Effector memory CD8-positive, alpha-beta T cell (primary cell): ENCODE measurements around the gene ISG20L2.

ENCODE experiments used
- ATAC-seq: fragments of 150-1000 bp; cut with Tn5 transposase; replicated peaks from 2 replicates; pipeline ENCODE4 v1.10.0; 2021; ENCODE audit warnings: mild to moderate bottlenecking, moderate library complexity
- DNase-seq, 3 experiments: peaks; one replicate each; pipeline ENCODE4 v3.0.0; 2021
- H3K27ac Mint-ChIP-seq, 2 donors: one replicate each; pipeline ENCODE4 v1.8.0; 2022; ENCODE audit warnings: mild to moderate bottlenecking in 2 of 2, mixed read lengths in 2 of 2, moderate library complexity in 2 of 2
- H3K27me3 Mint-ChIP-seq, 2 donors: one replicate each; pipeline ENCODE4 v1.8.0; 2022; ENCODE audit warnings: mixed read lengths in 2 of 2
- H3K36me3 Mint-ChIP-seq: one replicate; pipeline ENCODE4 v1.8.0; 2022; ENCODE audit warnings: mild to moderate bottlenecking, moderate library complexity, mixed read lengths; ENCODE audit not compliant: insufficient read depth
- H3K4me1 Mint-ChIP-seq, 2 donors: one replicate each; pipeline ENCODE4 v1.8.0; 2022; ENCODE audit warnings: low read depth in 2 of 2, mixed read lengths in 2 of 2
- H3K4me3 Mint-ChIP-seq, 2 donors: one replicate each; pipeline ENCODE4 v1.8.0; 2022; ENCODE audit warnings: mild to moderate bottlenecking in 2 of 2, mixed read lengths in 2 of 2, moderate library complexity in 2 of 2
- H3K9me3 Mint-ChIP-seq, 2 donors: one replicate each; pipeline ENCODE4 v1.8.0; 2022; ENCODE audit warnings: mixed read lengths in 2 of 2

ISG20L2 gene

DNA sequence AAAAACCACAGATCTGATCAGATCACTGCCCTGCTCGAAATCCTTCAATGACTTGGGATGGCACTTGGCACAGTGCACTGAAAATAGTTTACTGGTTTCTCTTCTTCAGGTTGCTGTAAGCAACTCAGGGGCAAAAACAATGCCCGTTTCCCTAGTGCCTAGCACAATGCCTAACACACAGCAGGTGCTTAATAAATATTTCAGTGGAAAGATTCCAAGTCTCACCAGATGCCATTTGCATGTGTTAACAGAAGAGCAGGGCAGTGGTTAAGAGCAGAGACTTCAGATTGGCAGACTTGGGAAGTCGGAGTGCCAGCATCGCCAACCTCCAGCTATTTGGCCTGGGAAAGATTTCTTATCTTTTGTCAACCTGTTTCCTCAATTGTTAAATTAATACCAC is 11.2 kb downstream of the ISG20L2 start:
- Mint-ChIP-seq H3K4me3 (no peak overlapping the region), H3K9me3 (no peaks in the 10 kb centered on the region), H3K4me1 (peaks cover 4 to 13% of the 10 kb centered on the region in 2 donors), H3K36me3 (peaks cover 34% of the 10 kb centered on the region), H3K27me3 (no peaks in the 10 kb centered on the region), H3K27ac (no peak overlapping the region)
- ATAC-seq, result no peak
- no peak for DNase-seq

DNA sequence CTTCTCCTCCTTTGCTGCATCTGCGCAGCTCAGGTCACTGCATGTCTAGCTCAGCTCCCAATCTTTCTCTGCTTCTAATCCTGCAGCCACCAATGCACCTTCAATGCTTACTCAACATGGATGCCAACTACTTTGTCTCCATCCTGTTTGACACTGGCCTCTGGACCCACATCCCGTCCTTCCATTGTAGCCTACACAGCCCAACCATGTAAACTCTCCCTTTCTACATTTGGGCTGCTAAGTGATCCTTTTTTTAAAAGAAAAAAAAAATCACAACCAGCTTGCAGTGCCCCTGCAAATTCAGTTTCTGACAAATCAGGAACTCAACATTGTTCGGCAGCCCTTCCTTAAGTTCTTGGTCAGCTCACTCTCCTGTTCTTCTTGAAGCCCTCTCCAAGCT is 13.7 kb downstream of the ISG20L2 start:
- no peak for ATAC-seq
- Mint-ChIP-seq H3K9me3 (no peaks in the 10 kb centered on the region), H3K27me3 (no peaks in the 10 kb centered on the region), H3K4me3 (no peak overlapping the region), H3K4me1 (peaks cover 2 to 13% of the 10 kb centered on the region in 2 donors), H3K36me3 (peaks cover 10% of the 10 kb centered on the region), H3K27ac (peak overlapping the region; percentile 26 to 39)
- DNase-seq, result no peak

DNA sequence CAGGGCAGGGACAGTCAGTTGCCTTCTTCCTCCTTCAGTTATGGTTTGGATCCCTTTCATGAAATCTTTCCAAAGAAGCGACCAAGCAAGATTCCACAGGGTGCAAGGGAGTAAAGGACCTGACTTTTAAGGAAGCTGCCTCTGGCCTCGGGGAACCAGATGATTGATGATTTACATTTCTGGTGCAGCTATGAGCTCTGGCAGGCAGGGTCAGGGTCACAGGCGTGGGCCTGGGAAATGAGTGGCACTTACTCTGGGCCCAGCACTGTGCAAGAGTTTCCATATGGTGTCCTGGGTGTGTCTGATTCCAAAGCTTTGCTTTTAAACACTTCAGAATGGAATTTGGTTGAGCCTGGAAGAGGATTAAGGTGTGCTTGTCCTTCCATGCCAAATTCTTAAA is 15.9 kb downstream of the ISG20L2 start:
- DNase-seq (no peak), ATAC-seq (no peak)
- H3K27me3 Mint-ChIP-seq, result no peaks in the 10 kb centered on the region
- H3K4me1 Mint-ChIP-seq, result peaks cover 3 to 13% of the 10 kb centered on the region in 2 donors
- H3K36me3 Mint-ChIP-seq, result no peaks in the 10 kb centered on the region
- no peak overlapping the region for H3K27ac Mint-ChIP-seq
- no peaks in the 10 kb centered on the region for H3K9me3 Mint-ChIP-seq
- no peak overlapping the region for H3K4me3 Mint-ChIP-seq

DNA sequence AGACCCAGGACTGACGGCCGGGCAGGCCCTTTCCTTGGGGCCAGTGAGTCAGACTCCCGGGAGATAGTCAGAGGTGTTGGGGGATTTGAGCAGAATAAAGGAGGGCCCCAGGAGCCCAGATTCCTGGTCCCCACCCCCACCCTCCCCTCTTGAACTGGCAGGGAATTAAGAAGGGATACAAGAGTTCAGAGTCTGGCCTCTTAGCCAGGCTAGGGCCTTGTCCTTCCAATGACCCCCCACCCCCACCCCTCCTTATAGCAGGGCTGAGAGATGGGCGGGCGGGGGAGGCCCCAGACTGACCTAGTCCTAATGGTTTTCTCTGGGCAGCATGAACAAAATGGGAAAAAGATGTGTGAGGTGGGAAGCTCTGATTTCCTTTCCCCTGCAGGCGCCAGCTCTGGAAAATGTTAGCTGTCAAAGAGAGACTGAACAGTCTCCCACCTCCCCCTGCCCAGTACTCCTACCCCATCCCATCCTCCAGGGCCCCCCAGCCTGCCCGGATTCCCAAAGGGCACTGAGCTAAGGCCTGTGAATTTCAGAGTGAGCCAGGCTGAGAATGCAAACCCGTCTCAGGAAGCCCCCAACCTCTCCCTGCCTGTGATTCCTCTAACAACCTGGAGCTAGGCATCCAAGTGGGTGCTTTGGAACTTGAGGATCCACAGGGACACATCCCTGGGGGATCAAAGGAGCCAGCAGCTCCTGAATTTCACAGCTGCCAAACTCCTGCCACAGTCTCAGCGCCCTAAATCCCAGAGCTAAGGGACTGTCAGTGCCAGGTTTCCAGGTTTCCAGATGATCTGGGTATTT is 17.4 kb downstream of the ISG20L2 start:
- no peak for DNase-seq
- Mint-ChIP-seq H3K4me3 (no peak overlapping the region), H3K4me1 (peaks cover 7 to 13% of the 10 kb centered on the region in 2 donors), H3K36me3 (no peaks in the 10 kb centered on the region), H3K9me3 (no peaks in the 10 kb centered on the region), H3K27me3 (no peaks in the 10 kb centered on the region), H3K27ac (no peak overlapping the region)
- no peak for ATAC-seq

DNA sequence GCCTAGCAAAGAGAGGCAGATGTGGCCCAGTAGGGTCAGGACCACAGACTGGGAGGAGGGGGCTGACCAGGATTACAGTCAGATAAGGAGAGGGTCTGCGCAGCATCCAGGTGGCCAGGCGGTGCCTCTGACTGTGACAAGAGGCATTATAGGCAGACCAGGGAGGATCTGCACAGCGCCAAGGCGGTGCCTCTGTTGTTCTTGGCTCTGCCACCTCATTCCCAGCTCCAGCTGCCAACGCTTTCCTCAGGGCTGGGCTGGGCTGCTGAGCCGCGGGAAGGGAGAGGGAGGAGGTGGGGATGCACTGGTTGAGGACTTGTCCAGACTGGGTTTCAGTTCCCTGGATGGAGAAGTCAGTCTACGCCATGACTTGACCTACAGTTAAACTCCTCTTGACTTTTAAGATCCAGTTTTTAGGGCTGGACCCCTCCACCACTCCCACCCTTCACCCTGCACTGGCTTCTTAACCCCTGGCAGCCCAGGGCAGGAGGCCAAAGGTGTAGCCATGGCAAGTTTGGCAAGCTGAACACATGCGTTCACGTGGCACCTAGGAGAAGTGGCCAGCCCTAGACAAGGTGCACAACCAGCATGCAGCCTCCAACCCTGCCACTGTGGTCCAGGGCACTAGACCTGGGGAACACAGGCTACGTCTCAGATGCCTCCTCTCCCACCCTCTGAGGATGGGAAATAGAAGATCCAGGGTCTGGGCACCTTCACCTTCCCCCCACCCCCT is 18.6 kb downstream of the ISG20L2 start:
- no peak overlapping the region for H3K4me3 Mint-ChIP-seq
- H3K27me3 Mint-ChIP-seq, result no peaks in the 10 kb centered on the region
- peaks cover 3% of the 10 kb centered on the region for H3K36me3 Mint-ChIP-seq
- H3K4me1 Mint-ChIP-seq, result peaks cover 14 to 15% of the 10 kb centered on the region in 2 donors
- ATAC-seq (no peak), DNase-seq (no peak)
- no peaks in the 10 kb centered on the region for H3K9me3 Mint-ChIP-seq
- H3K27ac Mint-ChIP-seq, result peak overlapping the region in 1 of 2 donors; percentile 32

DNA sequence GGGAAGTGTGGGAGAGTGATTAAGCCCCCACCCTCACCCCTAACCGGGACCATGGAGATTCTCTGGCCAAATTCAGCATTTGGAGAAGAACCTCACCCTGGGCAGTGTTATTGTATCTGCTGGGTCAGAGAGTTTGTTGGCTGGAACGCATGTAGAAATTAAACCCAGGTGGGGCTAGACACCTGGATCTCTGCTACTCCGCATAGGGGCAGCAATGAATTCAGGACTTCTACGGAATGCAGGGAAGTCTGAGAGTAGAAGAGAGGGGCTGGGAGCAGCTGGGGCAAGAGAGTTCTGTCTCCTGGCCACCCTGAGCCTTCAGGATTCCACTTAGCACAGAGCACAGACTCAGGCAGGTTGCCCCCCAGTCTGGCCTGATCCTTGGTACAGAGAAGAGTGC is 19.5 kb downstream of the ISG20L2 start:
- DNase-seq (no peak), ATAC-seq (no peak)
- Mint-ChIP-seq H3K27me3 (peaks cover 6 to 8% of the 10 kb centered on the region in 2 donors), H3K4me3 (no peak overlapping the region), H3K27ac (peak overlapping the region; percentile 26 to 32), H3K9me3 (no peaks in the 10 kb centered on the region), H3K4me1 (peaks cover 16 to 17% of the 10 kb centered on the region in 2 donors), H3K36me3 (peaks cover 3% of the 10 kb centered on the region)

DNA sequence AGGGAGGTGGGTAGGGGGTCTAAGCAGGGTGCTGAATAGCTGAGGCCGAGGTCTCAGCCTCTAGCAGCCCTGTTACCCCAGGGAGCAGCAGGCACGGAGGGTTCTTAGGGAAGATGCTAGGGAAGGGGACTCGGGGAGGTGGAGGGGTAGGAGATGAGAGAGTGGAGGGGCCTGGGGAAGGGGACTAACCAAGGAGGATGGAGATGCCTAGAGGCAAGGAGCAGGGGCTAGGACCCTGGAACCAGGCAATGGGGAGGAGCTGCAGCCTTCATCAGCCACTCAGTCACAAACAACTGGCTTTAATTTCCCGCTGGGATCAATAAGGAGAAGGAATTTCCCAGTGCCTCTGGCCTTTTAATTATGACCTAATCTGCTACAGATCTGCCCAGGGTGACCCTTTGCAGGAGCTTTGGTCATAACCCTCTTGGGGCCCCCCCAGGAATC is 20.3 kb downstream of the ISG20L2 start:
- DNase-seq (no peak), ATAC-seq (no peak)
- Mint-ChIP-seq H3K36me3 (peaks cover 7% of the 10 kb centered on the region), H3K27ac (peak overlapping the region; percentile 26 to 32), H3K9me3 (no peaks in the 10 kb centered on the region), H3K4me1 (peaks cover 16 to 17% of the 10 kb centered on the region in 2 donors), H3K27me3 (peaks cover 6 to 16% of the 10 kb centered on the region in 2 donors), H3K4me3 (no peak overlapping the region)

DNA sequence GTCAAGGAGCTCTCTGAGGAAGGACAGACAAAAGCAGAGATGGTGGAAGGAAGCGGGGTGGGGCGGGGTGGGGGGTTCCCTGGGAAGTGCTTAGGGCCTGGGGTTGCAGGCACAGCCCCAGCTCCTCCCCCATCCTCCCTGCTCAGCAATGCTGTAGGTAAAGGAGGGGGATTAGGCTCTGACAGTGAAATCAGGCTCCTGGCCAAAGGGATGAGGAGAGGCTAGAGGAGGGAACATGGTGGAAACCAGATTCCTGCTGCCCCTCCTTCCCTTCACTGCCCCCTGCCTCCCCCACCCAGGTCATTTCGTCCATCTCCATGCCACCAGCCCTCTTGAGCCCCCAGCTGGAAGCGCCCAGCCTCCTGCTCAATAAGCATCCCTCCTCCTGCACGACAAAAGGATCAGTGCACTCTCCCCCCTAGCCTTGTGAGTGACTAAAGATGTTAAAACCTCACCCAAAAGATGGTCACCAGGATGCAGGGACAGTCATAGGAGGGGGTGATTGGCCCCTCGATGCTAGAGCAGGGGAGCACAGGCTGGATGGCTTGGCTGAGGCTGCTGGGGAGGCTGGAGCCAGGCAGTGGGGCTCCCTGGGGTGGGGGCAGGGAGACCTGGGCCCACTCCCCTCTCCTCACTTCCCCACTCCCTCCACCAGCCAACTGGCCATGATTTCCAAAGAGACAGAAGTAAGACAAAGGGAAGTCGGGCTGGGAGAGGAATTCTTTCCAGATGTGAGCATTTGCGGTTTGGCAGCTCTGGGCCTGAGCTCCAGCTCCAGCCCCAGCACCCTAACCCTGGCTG is 20.9 kb downstream of the ISG20L2 start:
- Mint-ChIP-seq H3K36me3 (peaks cover 7% of the 10 kb centered on the region), H3K9me3 (no peaks in the 10 kb centered on the region), H3K4me3 (peak overlapping the region; percentile 93 to 94), H3K27me3 (peaks cover 6 to 22% of the 10 kb centered on the region in 2 donors), H3K27ac (peak overlapping the region; percentile 82 to 91), H3K4me1 (peaks cover 16 to 17% of the 10 kb centered on the region in 2 donors)
- DNase-seq (no peak), ATAC-seq (no peak)

DNA sequence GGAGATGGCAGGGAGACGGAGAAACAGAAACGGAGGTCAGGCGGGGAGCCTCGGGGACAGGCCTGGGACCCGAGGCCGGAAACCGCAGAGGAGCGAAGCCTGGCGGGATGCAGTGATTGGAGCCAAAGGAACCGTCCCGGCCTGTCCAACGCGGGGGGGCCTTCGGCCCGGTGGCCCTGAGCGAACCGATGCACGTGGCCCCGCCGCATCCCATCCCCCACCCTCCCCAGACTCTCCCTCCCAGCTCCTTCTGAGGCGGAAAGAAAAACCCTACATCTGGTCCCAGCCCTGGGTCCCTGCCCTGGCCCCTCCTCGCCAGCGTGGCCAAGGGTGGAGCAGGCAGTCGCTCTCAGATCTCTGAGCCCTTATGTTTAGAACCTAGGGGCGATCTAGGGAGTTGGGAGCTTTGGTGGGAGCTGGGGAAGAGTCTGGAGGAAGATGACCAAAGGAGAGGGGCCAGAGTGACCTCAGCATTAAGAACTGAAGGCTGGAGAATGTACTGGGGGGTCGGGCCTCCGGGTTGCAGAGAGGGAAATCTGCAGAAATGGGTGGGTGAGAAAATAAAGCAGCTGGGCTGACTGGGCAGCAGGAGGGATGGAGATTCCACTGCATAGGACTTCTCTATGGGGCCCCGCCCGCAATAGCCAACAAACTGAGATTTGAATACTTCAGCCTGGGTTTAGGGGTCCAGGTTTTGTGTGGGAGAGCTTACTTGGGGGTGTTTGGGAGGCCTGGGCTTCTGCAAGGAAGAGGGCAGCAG is 21.7 kb downstream of the ISG20L2 start:
- peaks cover 6 to 22% of the 10 kb centered on the region in 2 donors for H3K27me3 Mint-ChIP-seq
- no peaks in the 10 kb centered on the region for H3K9me3 Mint-ChIP-seq
- H3K36me3 Mint-ChIP-seq, result peaks cover 7% of the 10 kb centered on the region
- peaks cover 16 to 17% of the 10 kb centered on the region in 2 donors for H3K4me1 Mint-ChIP-seq
- ATAC-seq, result peak; percentile 24
- peak overlapping the region; percentile 93 to 94 for H3K4me3 Mint-ChIP-seq
- H3K27ac Mint-ChIP-seq, result peak overlapping the region; percentile 87 to 91
- DNase-seq, result no peak

DNA sequence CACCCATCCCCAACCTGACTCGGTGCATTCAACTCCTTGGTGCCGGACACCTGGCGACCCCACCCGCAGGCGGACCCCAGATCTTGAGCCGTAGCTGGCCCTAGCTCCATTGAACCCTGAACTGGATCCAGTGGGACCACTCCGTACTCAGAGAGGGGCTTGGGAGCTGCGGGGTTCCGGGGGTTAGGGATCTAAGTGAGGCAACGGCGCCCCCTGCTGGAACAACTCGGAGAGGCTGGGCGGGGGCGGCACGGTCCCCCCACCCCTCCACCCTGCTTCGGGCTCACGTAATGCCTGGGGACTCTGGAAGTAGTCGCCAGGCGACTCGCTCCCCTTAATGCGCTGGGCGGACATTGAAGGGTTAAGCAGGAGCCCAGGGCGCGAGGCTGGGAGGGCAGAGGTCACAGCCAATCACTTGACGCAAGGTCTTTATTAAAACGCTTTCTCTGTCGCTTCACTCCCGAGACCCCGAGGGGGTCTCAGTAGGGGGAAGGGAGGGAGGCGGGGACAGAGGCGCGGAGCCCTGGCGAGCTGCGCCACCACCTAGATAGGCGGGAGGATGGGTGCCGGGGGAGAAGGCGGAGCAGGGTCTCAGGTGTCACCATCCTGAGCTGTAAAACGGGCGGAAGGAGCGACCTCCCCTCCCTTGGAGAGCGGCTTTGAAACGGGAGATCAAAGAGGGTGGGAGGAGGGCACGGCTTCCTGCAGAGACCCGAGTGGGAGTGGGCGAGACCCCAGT is 22.5 kb downstream of the ISG20L2 start:
- peaks cover 6 to 28% of the 10 kb centered on the region in 2 donors for H3K27me3 Mint-ChIP-seq
- peak overlapping the region; percentile 93 to 94 for H3K4me3 Mint-ChIP-seq
- peak overlapping the region; percentile 87 to 91 for H3K27ac Mint-ChIP-seq

DNA sequence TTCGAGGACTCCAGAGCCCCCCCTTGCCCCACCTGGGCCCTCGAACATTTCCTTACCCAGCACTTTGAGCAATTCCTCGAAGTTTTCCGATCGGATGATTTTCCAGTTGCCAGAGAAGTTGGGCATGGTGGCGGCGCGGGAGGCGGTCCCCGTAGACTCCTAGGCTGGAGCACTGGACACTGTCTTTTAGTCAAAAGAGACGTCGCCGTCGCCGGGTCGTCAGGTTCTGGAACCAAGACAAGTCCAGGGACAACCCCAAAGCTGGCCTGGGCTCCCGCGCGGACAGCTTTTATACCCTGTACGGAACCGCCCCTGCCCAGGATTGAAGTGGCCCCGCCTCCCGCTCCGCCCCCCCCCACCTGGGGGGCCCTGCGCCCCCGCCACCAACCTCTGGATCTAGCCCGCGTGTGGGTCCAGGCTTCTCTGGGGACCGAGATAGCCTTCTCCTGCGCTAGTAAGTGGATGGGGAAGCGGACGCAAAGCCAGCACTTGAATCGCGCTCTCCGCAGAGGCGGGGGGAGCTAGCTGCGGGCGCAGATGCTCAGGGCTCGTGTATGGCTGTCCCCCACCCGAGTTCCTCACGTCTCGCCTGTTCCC is 23.1 kb downstream of the ISG20L2 start, which contains the start of gene CRABP2:
Gene CRABP2, minus strand, starts transcription at position 263 of the 597 bp plus-strand sequence. Its CDS starts 137 bp downstream, at position 126.
- Mint-ChIP-seq H3K4me1 (peaks cover 16 to 17% of the 10 kb centered on the region in 2 donors), H3K9me3 (no peaks in the 10 kb centered on the region), H3K36me3 (peaks cover 11% of the 10 kb centered on the region), H3K4me3 (peak within 1 kb of the TSS; percentile 93 to 94), H3K27me3 (peaks cover 6 to 35% of the 10 kb centered on the region in 2 donors), H3K27ac (peak within 1 kb of the TSS; percentile 87 to 91)
- ATAC-seq, result peak; percentile 63
- DNase-seq, result peak in 2 of 3 experiments; percentile 22 to 25

More for the DNA sequence above, 22.5 kb downstream of the ISG20L2 start:
- peaks cover 11% of the 10 kb centered on the region for H3K36me3 Mint-ChIP-seq
- DNase-seq, result peak; percentile 63 to 64 (median 64)
- no peaks in the 10 kb centered on the region for H3K9me3 Mint-ChIP-seq
- H3K4me1 Mint-ChIP-seq, result peaks cover 16 to 17% of the 10 kb centered on the region in 2 donors
- peak; percentile 75 for ATAC-seq
